Loucy (cell line): ENCODE results near the gene CFAP45.

Source experiments
- EZH2phosphoT487 ChIP-seq: fragments of 200-600 bp; IDR thresholded peaks from 2 replicates; pipeline ENCODE4 v1.6.1; 2018; ENCODE audit warnings: antibody characterized with exemption, mild to moderate bottlenecking, moderate library complexity, borderline replicate concordance
- TF ChIP-seq, protein P1 (sequence below): fragments of 200-600 bp; sonication (generic); conservative IDR thresholded peaks from 2 replicates; pipeline ENCODE4 v1.5.1; 2014; ENCODE audit warnings: mild to moderate bottlenecking, antibody characterized with exemption, low read length

DNA sequence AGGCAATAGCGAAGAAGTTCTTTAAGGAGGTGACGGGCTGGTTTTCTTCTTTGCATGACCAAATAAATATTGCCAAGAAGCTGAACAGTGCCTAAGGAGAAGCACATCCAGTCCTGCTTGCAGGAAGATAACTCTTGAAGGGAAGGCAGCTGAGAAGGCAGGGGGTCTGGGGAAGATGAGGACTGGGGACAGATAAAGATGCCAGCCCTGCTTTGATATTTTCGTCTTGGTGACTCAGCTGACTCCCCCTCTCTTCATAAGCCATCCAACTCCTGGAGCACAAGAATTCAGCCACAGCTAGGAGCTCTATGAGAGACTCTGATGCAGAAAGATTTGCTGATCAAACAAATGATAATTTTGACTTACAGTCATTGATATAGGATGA lies 3.4 kb downstream of the CFAP45 start:
- TF ChIP-seq, protein P1, sequence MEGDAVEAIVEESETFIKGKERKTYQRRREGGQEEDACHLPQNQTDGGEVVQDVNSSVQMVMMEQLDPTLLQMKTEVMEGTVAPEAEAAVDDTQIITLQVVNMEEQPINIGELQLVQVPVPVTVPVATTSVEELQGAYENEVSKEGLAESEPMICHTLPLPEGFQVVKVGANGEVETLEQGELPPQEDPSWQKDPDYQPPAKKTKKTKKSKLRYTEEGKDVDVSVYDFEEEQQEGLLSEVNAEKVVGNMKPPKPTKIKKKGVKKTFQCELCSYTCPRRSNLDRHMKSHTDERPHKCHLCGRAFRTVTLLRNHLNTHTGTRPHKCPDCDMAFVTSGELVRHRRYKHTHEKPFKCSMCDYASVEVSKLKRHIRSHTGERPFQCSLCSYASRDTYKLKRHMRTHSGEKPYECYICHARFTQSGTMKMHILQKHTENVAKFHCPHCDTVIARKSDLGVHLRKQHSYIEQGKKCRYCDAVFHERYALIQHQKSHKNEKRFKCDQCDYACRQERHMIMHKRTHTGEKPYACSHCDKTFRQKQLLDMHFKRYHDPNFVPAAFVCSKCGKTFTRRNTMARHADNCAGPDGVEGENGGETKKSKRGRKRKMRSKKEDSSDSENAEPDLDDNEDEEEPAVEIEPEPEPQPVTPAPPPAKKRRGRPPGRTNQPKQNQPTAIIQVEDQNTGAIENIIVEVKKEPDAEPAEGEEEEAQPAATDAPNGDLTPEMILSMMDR: no peak
- TF ChIP-seq EZH2phosphoT487: no peak
